ENCODE results near the gene PLXNA2. TPM values are rescaled to one million over a fixed set of nuclear protein-coding genes. Genes with fewer than 3 reads are reported as not detected.

PLXNA2 gene
- total and polyA plus RNA-seq, 2 of the 4 experiments (the other 2 are of a cell fraction), result 0.72 to 1.1 TPM

GRCh38 chr1:208060215-208060869 lies 183.8 kb downstream of the PLXNA2 start:
- H3K27ac ChIP-seq (ENCODE audit: insufficient read depth, low read length), result no peak overlapping the region
- POLR2A ChIA-PET (ENCODE audit: unreplicated experiment), result no interaction called here
- TF ChIP-seq POLR2A (IDR thresholded peaks at IDR 0.05; ENCODE audit: low read depth, low read length), result no peak
- no peak for TF ChIP-seq MAZ (IDR thresholded peaks at IDR 0.05; ENCODE audit: borderline replicate concordance, low read depth, low read length)
- TF ChIP-seq NFE2L2 (IDR thresholded peaks at IDR 0.05; ENCODE audit: low read depth, low read length), result no peak
- no peak for TF ChIP-seq RCOR1 (IDR thresholded peaks at IDR 0.05; ENCODE audit: insufficient replicate concordance, low read length)
- no peak for TF ChIP-seq ELK1 (IDR thresholded peaks at IDR 0.05; ENCODE audit: borderline replicate concordance, low read depth, low read length)
- no peak for TF ChIP-seq SMC3 (IDR thresholded peaks at IDR 0.05; ENCODE audit: low read depth, low read length)
- no peak for TF ChIP-seq CHD1 (IDR thresholded peaks at IDR 0.05; ENCODE audit: low read depth, low read length)
- no peak for TF ChIP-seq MXI1 (IDR thresholded peaks at IDR 0.05; ENCODE audit: borderline replicate concordance, low read depth, low read length)
- TF ChIP-seq CEBPB (IDR thresholded peaks at IDR 0.05; ENCODE audit: low read depth, low read length), result no peak
- no peak for TF ChIP-seq RAD21 (IDR thresholded peaks at IDR 0.05; ENCODE audit: low read length)
- no peak for TF ChIP-seq BHLHE40 (IDR thresholded peaks at IDR 0.05; ENCODE audit: low read depth, low read length)
- no peak for TF ChIP-seq USF2 (IDR thresholded peaks at IDR 0.05; ENCODE audit: low read depth, low read length)
- no peak for TF ChIP-seq RFX5 (IDR thresholded peaks at IDR 0.05; ENCODE audit: low read depth, low read length)
- TF ChIP-seq FOS (IDR thresholded peaks at IDR 0.05; ENCODE audit: low read depth, low read length), result no peak
- no peak for TF ChIP-seq CTCF (conservative IDR thresholded peaks at IDR 0.05; ENCODE audit: low read depth, low read length)
- no peak for TF ChIP-seq MAFK (IDR thresholded peaks at IDR 0.05; ENCODE audit: low read depth, low read length)
- DNase-seq (no peak), ATAC-seq (ENCODE audit: low read depth) (no peak)
- no peak overlapping the region for H2AK9ac ChIP-seq (replicated peaks; ENCODE audit: low read depth, low read length, poor library complexity)
- H3K79me1 ChIP-seq (ENCODE audit: low read depth in 1 of 2, low read length in 2 of 2), result no peaks in the 10 kb centered on the region
- H4K8ac ChIP-seq (ENCODE audit: low read depth in 2 of 2, low read length in 2 of 2), result no peak overlapping the region
- H3K4ac ChIP-seq (ENCODE audit: low read depth, low read length), result no peak overlapping the region
- H3K56ac ChIP-seq (ENCODE audit: extremely low read depth, insufficient read depth, low read length), result no peak overlapping the region
- 48% methylated on average over 3 of the region's 17 CpGs; no CpG with 5 or more reads in 1 of the 2 experiments for WGBS, 2 experiments (ENCODE audit: extremely low coverage in 2 of 2, insufficient read length in 1 of 2)
- no peak overlapping the region for H3K4me2 ChIP-seq (ENCODE audit: low read depth, low read length)
- no peak overlapping the region for H3K4me3 ChIP-seq (ENCODE audit: insufficient read depth, low read depth, low read length)
- intact Hi-C loops (cut with micrococcal nuclease), result no loop called here
- no peak overlapping the region for H3K18ac ChIP-seq (ENCODE audit: low read depth, low read length)
- no peak overlapping the region for H2BK20ac ChIP-seq (ENCODE audit: low read depth, low read length)
- H3K36me3 ChIP-seq (ENCODE audit: control insufficient read depth, insufficient read depth, low read length), result no peaks in the 10 kb centered on the region
- no peak overlapping the region for H3K14ac ChIP-seq (replicated peaks; ENCODE audit: low read depth, low read length)
- CTCF ChIA-PET, result no interaction called here
- no peak overlapping the region for H3K23ac ChIP-seq (ENCODE audit: low read depth, low read length)
- no peak overlapping the region for H3K9ac ChIP-seq (ENCODE audit: low read depth, low read length)
- H4K91ac ChIP-seq (ENCODE audit: insufficient read depth, low read depth, low read length), result no peak overlapping the region
- H3K9me3 ChIP-seq (ENCODE audit: control insufficient read depth, insufficient read depth, low read length), result no peaks in the 10 kb centered on the region
- no peak overlapping the region for H2AFZ ChIP-seq (replicated peaks; ENCODE audit: low read length, poor library complexity)
- dilution Hi-C loops (cut with HindIII; ENCODE audit: low sequenced_read_pairs, unreplicated experiment), result no loop called here
- no peak overlapping the region for H2BK15ac ChIP-seq (ENCODE audit: low read depth, low read length)
- H4K20me1 ChIP-seq (ENCODE audit: insufficient read depth, low read length), result no peaks in the 10 kb centered on the region
- H3K4me1 ChIP-seq (ENCODE audit: control insufficient read depth, insufficient read depth, low read length), result no peaks in the 10 kb centered on the region
- 0 out of 2 replicates have a peak, but pooled peaks cover 3% of the 10 kb centered on the region for H3K9me1 ChIP-seq (ENCODE audit: insufficient read depth, low read length)
- no TSS peak for BruUV-seq (replicated peaks)
- no peak overlapping the region for H2BK120ac ChIP-seq (ENCODE audit: low read depth, low read length)
- H2AK5ac ChIP-seq (ENCODE audit: low read depth, low read length), result no peak overlapping the region
- H3K27me3 ChIP-seq (ENCODE audit: control insufficient read depth, insufficient read depth, low read length), result no peaks in the 10 kb centered on the region; the same call in 1 of the 2 replicates
- H4K5ac ChIP-seq (ENCODE audit: low read depth, low read length), result no peak overlapping the region
- no peak overlapping the region for H2BK5ac ChIP-seq (ENCODE audit: low read depth, low read length, poor library complexity, severe bottlenecking)
- in situ Hi-C loops (cut with MboI; ENCODE audit: low sequenced_read_pairs), result no loop called here
